Loucy (cell line): ENCODE results near the gene NAT9.

Experiments used
- H2AFZ ChIP-seq: fragments of 200-600 bp; sonication (generic); 2 replicates; pipeline ENCODE4 v1.6.0; 2016; ENCODE audit warnings: antibody characterized with exemption, mild to moderate bottlenecking, low read length, moderate library complexity
- H3F3A ChIP-seq: fragments of 200-600 bp; 2 replicates; pipeline ENCODE4 v1.6.0; 2016; ENCODE audit warnings: antibody characterized with exemption, low read depth, mild to moderate bottlenecking
- H3K27me3 ChIP-seq: fragments of 200-600 bp; sonication (generic); 2 replicates; pipeline ENCODE4 v1.6.1; 2014; ENCODE audit warnings: low read length, mild to moderate bottlenecking; ENCODE audit not compliant: insufficient read depth, poor library complexity, severe bottlenecking
- H3K36me3 ChIP-seq: fragments of 200-600 bp; sonication (generic); 2 replicates; pipeline ENCODE4 v1.6.1; 2016; ENCODE audit warnings: low read length; ENCODE audit not compliant: insufficient read depth
- H3K4me1 ChIP-seq: fragments of 200-600 bp; sonication (generic); 2 replicates; pipeline ENCODE4 v1.5.1; 2014; ENCODE audit warnings: low read length, mild to moderate bottlenecking; ENCODE audit not compliant: insufficient read depth, poor library complexity, severe bottlenecking
- H3K4me2 ChIP-seq: fragments of 200-600 bp; sonication (generic); 2 replicates; pipeline ENCODE4 v1.6.0; 2014; ENCODE audit warnings: antibody characterized with exemption, low read length, low read depth, mild to moderate bottlenecking; ENCODE audit not compliant: poor library complexity, severe bottlenecking
- H3K4me3 ChIP-seq: fragments of 200-600 bp; sonication (generic); 2 replicates; pipeline ENCODE4 v1.5.1; 2014; ENCODE audit warnings: low read length, mild to moderate bottlenecking, mixed read lengths; ENCODE audit not compliant: poor library complexity, severe bottlenecking
- H3K79me2 ChIP-seq: fragments of 200-600 bp; sonication (generic); 2 replicates; pipeline ENCODE4 v1.6.1; 2014; ENCODE audit warnings: low read length; ENCODE audit not compliant: insufficient read depth
- H3K9ac ChIP-seq: fragments of 200-600 bp; sonication (generic); 2 replicates; pipeline ENCODE4 v1.6.0; 2014; ENCODE audit warnings: mild to moderate bottlenecking, low read depth, low read length, moderate library complexity; ENCODE audit not compliant: poor library complexity, severe bottlenecking
- H3K9me2 ChIP-seq: fragments of 200-600 bp; sonication (generic); replicated peaks from 2 replicates; pipeline ENCODE4 v1.6.1; 2016; ENCODE audit warnings: low read depth, low read length, mixed read lengths
- H3K9me3 ChIP-seq: fragments of 200-600 bp; sonication (generic); 2 replicates; pipeline ENCODE4 v1.6.1; 2014; ENCODE audit warnings: mild to moderate bottlenecking, antibody characterized with exemption, low read length, low read depth; ENCODE audit not compliant: insufficient read depth
- H4K20me1 ChIP-seq: fragments of 200-600 bp; sonication (generic); 2 replicates; pipeline ENCODE4 v1.6.0; 2014; ENCODE audit warnings: antibody characterized with exemption, low read length, mild to moderate bottlenecking; ENCODE audit not compliant: insufficient read depth, poor library complexity, severe bottlenecking
- EZH2phosphoT487 ChIP-seq: fragments of 200-600 bp; IDR thresholded peaks from 2 replicates; pipeline ENCODE4 v1.6.1; 2018; ENCODE audit warnings: antibody characterized with exemption, mild to moderate bottlenecking, moderate library complexity, borderline replicate concordance
- TF ChIP-seq, protein P1 (sequence below): fragments of 200-600 bp; sonication (generic); conservative IDR thresholded peaks from 2 replicates; pipeline ENCODE4 v1.5.1; 2014; ENCODE audit warnings: mild to moderate bottlenecking, antibody characterized with exemption, low read length

The NAT9 gene

DNA sequence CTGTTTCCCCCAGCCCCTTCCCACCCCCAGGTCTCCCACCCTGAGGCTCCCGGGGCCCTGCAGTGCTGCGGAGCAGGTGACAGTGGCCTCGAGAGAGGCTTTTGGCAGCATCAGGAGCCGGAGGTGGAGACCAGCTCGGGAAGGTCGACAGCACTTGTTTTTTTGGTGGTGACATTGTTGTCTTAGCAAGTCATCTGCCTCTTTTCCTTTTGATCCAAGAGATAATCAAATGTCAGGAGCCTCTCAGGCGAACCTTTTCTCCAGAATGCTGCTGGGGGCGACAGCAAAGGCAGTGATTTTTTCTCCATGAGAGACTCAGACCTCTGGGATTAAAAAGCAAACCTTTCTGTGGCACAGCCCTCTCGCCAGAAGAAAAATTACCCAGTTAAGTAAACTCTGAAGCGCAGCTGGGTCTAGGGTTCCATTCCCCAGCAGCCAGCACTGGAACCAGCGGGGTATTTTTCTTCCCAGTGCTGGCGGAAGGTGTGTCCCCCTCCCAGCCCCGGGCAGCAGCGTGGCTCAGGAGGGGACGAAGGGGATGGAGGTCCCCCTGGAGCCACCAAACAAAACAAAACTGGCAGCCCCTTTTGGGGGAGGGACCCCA lies 46.3 kb upstream of the NAT9 start:
- Histone ChIP-seq H3K4me2 (no peak overlapping the region), H3K4me3 (no peak overlapping the region), H3K9ac (no peak overlapping the region), H3K36me3 (no peaks in the 10 kb centered on the region; the same call in 1 of the 2 replicates), H3F3A (no peaks in the 10 kb centered on the region), H3K9me3 (no peaks in the 10 kb centered on the region), H3K4me1 (no peaks in the 10 kb centered on the region), H4K20me1 (no peaks in the 10 kb centered on the region), H2AFZ (no peak overlapping the region), H3K27me3 (no peaks in the 10 kb centered on the region), H3K9me2 (no peaks in the 10 kb centered on the region), H3K79me2 (no peaks in the 10 kb centered on the region)
- TF ChIP-seq, protein P1, sequence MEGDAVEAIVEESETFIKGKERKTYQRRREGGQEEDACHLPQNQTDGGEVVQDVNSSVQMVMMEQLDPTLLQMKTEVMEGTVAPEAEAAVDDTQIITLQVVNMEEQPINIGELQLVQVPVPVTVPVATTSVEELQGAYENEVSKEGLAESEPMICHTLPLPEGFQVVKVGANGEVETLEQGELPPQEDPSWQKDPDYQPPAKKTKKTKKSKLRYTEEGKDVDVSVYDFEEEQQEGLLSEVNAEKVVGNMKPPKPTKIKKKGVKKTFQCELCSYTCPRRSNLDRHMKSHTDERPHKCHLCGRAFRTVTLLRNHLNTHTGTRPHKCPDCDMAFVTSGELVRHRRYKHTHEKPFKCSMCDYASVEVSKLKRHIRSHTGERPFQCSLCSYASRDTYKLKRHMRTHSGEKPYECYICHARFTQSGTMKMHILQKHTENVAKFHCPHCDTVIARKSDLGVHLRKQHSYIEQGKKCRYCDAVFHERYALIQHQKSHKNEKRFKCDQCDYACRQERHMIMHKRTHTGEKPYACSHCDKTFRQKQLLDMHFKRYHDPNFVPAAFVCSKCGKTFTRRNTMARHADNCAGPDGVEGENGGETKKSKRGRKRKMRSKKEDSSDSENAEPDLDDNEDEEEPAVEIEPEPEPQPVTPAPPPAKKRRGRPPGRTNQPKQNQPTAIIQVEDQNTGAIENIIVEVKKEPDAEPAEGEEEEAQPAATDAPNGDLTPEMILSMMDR = no peak
- TF ChIP-seq EZH2phosphoT487 = no peak

DNA sequence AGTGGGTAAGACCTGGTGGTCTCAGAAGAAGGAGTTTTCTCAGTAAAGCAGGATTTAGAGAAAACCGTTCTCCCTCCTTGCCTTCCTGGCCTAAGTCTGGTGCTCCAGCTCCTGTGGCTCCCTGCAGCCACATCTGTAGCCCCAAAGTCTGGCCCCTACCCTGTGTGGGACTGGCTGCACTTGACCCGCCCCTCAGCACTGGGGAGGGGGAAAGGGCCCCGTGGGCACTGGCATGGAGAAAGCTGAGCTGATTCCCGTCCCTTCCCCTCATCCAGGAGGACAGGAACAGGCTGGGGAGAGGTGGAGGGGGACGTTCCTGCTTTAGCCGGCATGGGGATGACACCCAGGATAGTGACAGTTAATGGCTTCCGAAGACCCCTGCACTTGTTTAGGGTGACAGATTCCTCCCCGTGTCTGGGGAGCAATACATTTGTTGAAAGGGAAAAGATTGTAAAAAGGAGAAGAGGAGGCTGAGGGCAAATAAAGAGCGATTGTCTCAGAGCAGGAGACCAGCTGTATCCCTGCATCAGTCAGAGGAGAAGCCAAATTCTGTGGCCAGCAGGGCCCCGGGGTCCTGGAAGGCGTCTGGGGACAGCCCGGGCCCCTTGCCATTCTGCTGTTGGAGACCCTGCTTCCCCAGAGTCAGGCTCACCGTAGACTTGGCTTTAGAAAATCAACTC lies 45.6 kb upstream of the NAT9 start:
- no peak for TF ChIP-seq EZH2phosphoT487
- TF ChIP-seq, protein P1 = no peak
- no peaks in the 10 kb centered on the region for H3K79me2 ChIP-seq
- no peak overlapping the region for H3K4me2 ChIP-seq
- no peaks in the 10 kb centered on the region for H3K9me3 ChIP-seq
- H4K20me1 ChIP-seq = no peaks in the 10 kb centered on the region
- no peaks in the 10 kb centered on the region for H3K9me2 ChIP-seq
- H3K4me3 ChIP-seq = no peak overlapping the region
- no peaks in the 10 kb centered on the region for H3K4me1 ChIP-seq
- no peaks in the 10 kb centered on the region for H3F3A ChIP-seq
- H3K27me3 ChIP-seq = no peaks in the 10 kb centered on the region
- H2AFZ ChIP-seq = no peak overlapping the region
- no peaks in the 10 kb centered on the region; the same call in 1 of the 2 replicates for H3K36me3 ChIP-seq
- H3K9ac ChIP-seq = no peak overlapping the region

DNA sequence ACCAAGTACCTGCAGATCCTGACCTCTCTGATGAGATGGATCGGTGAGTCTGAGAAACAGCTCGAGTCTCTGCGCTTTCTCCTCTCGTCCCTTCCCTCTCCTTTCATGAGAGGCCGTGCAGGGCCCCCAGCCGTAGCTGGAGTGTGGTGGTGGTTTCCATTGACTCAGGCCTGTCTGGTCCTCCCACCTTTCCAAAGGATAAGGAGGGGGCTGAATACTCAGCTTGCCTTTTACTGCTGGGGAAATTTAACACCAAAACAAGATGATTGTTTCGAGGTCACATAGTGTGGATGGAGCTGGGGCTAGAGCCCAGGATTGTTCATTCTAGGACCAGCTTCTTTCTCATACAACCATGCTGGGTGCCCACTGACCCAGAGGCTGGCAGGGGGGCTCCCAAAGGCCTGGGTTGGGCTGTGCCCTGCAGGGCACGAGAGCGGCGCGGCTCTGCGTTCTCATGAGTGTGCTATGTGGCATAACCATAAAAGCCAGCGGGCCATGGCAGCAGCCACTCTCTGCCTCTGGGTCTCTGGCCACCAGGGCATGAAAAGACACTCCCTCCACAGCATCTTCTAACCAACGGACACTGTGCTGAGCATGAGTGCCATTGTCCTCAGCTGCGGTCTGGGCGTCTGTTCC lies 43.8 kb upstream of the NAT9 start:
- Histone ChIP-seq H3K9me2 (no peaks in the 10 kb centered on the region), H3K4me2 (no peak overlapping the region), H3K9ac (no peak overlapping the region), H2AFZ (no peak overlapping the region), H3K79me2 (no peaks in the 10 kb centered on the region), H3K4me3 (no peak overlapping the region), H3K4me1 (peaks cover 17% of the 10 kb centered on the region), H3K9me3 (no peaks in the 10 kb centered on the region), H3F3A (no peaks in the 10 kb centered on the region), H3K27me3 (no peaks in the 10 kb centered on the region), H3K36me3 (no peaks in the 10 kb centered on the region; the same call in 1 of the 2 replicates), H4K20me1 (no peaks in the 10 kb centered on the region)
- TF ChIP-seq, protein P1 = no peak
- no peak for TF ChIP-seq EZH2phosphoT487
